ENCODE measurements around the gene KCNK7.

The KCNK7 gene

GRCh38 chr11:65547446-65548125 lies 48.0 kb downstream of the KCNK7 start:
- peaks cover 48% of the 10 kb centered on the region for H3K4me1 Mint-ChIP-seq (ENCODE audit: low read depth)
- peaks cover 52% of the 10 kb centered on the region for H3K36me3 Mint-ChIP-seq (ENCODE audit: low read depth)
- H3K9me3 Mint-ChIP-seq = no peaks in the 10 kb centered on the region
- H3K27ac Mint-ChIP-seq = no peak overlapping the region
- H3K4me3 Mint-ChIP-seq = peak overlapping the region; percentile 26
- no peaks in the 10 kb centered on the region for H3K27me3 Mint-ChIP-seq (ENCODE audit: low read depth)

GRCh38 chr11:65546217-65546958 lies 49.2 kb downstream of the KCNK7 start:
- H3K9me3 Mint-ChIP-seq = no peaks in the 10 kb centered on the region
- H3K27ac Mint-ChIP-seq = peak overlapping the region; percentile 79
- H3K4me1 Mint-ChIP-seq (ENCODE audit: low read depth) = peaks cover 39% of the 10 kb centered on the region
- peak overlapping the region; percentile 73 for H3K4me3 Mint-ChIP-seq
- no peaks in the 10 kb centered on the region for H3K27me3 Mint-ChIP-seq (ENCODE audit: low read depth)
- peaks cover 40% of the 10 kb centered on the region for H3K36me3 Mint-ChIP-seq (ENCODE audit: low read depth)

- Mint-ChIP-seq H3K27me3 (ENCODE audit: low read depth) (no peaks in the 10 kb centered on the region), H3K36me3 (ENCODE audit: low read depth) (peaks cover 35% of the 10 kb centered on the region), H3K27ac (peak overlapping the region; percentile 77), H3K4me3 (peak overlapping the region; percentile 73), H3K9me3 (no peaks in the 10 kb centered on the region), H3K4me1 (ENCODE audit: low read depth) (peaks cover 38% of the 10 kb centered on the region)
Observed at GRCh38 chr11:65545853-65546216, 49.8 kb downstream of the KCNK7 start.

Data from T-helper 1 cell treated with Interleukin-12 subunit alpha and Interleukin-12 subunit beta and Interleukin-4 antibody, amounts not matched to agents 30 μg/mL and 1 μg/mL, for 36 hours (primary cell).